Vagina (tissue), 2 donors: Measurements from ENCODE around the gene WDR45B.

Source experiments
- POLR2A ChIP-seq, 2 donors: fragments of 450-650 bp; IDR thresholded peaks; one replicate each; pipeline ENCODE4 v1.6.1; 2017; ENCODE audit warnings: antibody characterized with exemption in 2 of 2, mild to moderate bottlenecking in 2 of 2, moderate library complexity in 2 of 2
- POLR2AphosphoS5 ChIP-seq, 2 donors: sonication (generic); formaldehyde crosslinking; IDR thresholded peaks; one replicate each; pipeline ENCODE4 v1.9.0; 2017; ENCODE audit warnings: antibody characterized with exemption in 2 of 2, mild to moderate bottlenecking in 2 of 2, low read depth in 1 of 2; ENCODE audit not compliant: insufficient read depth in 1 of 2
- TF ChIP-seq, protein P1 (sequence below), 3 experiments: fragments of 450-650 bp in 2 of 3; fragments of 200-600 bp in 1 of 3; sonication (generic) in 1 of 3; IDR thresholded peaks; one replicate each; pipeline ENCODE4 v1.5.1; 2017 to 2019; ENCODE audit warnings: antibody characterized with exemption in 3 of 3, mild to moderate bottlenecking in 2 of 3, moderate library complexity in 2 of 3

DNA sequence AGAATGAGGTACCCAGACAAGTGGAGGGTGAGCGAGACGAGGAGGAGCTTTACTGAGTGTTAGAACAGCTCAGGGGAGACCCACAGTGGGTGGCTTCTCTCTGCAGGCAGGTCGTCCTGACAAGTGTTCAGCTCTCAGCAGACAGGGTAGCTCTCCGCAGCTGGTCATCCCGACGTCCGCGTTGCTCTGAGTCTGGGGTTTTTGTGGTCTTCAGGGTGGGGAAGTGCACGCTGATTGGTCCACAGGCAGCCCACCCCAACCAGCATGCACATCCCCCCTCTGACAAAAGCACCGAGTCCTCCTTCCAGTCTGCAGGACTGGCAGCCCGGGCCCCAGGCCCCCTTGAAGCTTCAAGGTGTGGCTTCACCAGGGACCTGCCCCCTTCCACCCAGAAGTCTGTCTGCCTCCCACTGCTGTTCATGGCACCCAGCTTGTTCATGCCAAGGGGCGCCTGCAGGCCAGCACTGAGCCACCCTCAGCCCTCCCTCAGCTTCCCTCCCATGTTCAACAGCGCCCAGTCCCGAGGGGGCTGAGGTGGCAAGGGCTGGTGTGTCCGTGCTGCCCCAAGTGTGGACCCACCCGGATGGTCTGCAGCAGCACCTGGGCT, 19.9 kb upstream of the WDR45B start:
- TF ChIP-seq POLR2A (IDR thresholded peaks at IDR 0.05) (no peak), POLR2AphosphoS5 (IDR thresholded peaks at IDR 0.05; ENCODE audit: insufficient read depth in 1 of 2, low read depth in 1 of 2) (no peak)
- TF ChIP-seq, protein P1, sequence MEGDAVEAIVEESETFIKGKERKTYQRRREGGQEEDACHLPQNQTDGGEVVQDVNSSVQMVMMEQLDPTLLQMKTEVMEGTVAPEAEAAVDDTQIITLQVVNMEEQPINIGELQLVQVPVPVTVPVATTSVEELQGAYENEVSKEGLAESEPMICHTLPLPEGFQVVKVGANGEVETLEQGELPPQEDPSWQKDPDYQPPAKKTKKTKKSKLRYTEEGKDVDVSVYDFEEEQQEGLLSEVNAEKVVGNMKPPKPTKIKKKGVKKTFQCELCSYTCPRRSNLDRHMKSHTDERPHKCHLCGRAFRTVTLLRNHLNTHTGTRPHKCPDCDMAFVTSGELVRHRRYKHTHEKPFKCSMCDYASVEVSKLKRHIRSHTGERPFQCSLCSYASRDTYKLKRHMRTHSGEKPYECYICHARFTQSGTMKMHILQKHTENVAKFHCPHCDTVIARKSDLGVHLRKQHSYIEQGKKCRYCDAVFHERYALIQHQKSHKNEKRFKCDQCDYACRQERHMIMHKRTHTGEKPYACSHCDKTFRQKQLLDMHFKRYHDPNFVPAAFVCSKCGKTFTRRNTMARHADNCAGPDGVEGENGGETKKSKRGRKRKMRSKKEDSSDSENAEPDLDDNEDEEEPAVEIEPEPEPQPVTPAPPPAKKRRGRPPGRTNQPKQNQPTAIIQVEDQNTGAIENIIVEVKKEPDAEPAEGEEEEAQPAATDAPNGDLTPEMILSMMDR (IDR thresholded peaks at IDR 0.05): no peak
